K562 (cell line): Measurements from ENCODE around the gene ENO3. TPM values are rescaled to one million over a fixed set of nuclear protein-coding genes. Genes with fewer than 3 reads are reported as not detected.

ENCODE experiments used
- CBX3 ChIP-seq, 2 experiments: IDR thresholded peaks; 1 replicate in 1 of 2; 2 replicates in 1 of 2; pipeline ENCODE4 v1.6.1; 2012; ENCODE audit warnings: inconsistent platforms in 2 of 2, low read length in 2 of 2, borderline replicate concordance in 1 of 2, control low read depth in 1 of 2
- DMBX1 ChIP-seq: fragments of 250-450 bp; sonication (Bioruptor Pico); IDR thresholded peaks from 2 replicates; pipeline ENCODE4 v1.8.0; 2022; ENCODE audit warnings: inconsistent platforms, mild to moderate bottlenecking, moderate library complexity, borderline replicate concordance
- E2F3 ChIP-seq: fragments of 250-450 bp; sonication (Bioruptor Pico); IDR thresholded peaks from 2 replicates; pipeline ENCODE4 v1.4.0; 2020; ENCODE audit warnings: mild to moderate bottlenecking
- GABPB1 ChIP-seq: sonication (generic); formaldehyde crosslinking; IDR thresholded peaks from 2 replicates; pipeline ENCODE4 v1.8.0; 2022; ENCODE audit warnings: mild to moderate bottlenecking, missing genetic modification reagents
- MTA2 ChIP-seq: fragments of 450-650 bp; IDR thresholded peaks from 2 replicates; pipeline ENCODE4 v1.6.1; 2016; ENCODE audit warnings: low read depth
- MTF1 ChIP-seq: fragments of 250-450 bp; sonication (Bioruptor Pico); IDR thresholded peaks from 2 replicates; pipeline ENCODE4 v1.9.0; 2021; ENCODE audit warnings: moderate library complexity, mild to moderate bottlenecking, inconsistent platforms, borderline replicate concordance
- NR2C2 ChIP-seq, 2 experiments: fragments of 200-800 bp in 1 of 2; sonication (Bioruptor generic) in 1 of 2; sonication (generic) in 1 of 2; formaldehyde crosslinking in 1 of 2; IDR thresholded peaks; 2 replicates each; pipeline versions ENCODE4 v1.6.1 to v1.8.0; 2016 to 2022; ENCODE audit warnings: mild to moderate bottlenecking in 1 of 2, missing compliant biosample characterization in 1 of 2, missing genetic modification characterization in 1 of 2, missing genetic modification reagents in 1 of 2
- NR4A1 ChIP-seq, 2 experiments: fragments of 250-450 bp in 1 of 2; fragments of 450-650 bp in 1 of 2; sonication (Bioruptor Pico) in 1 of 2; IDR thresholded peaks; 2 replicates each; pipeline versions ENCODE4 v1.4.0 to v1.6.1; 2016 to 2020; ENCODE audit warnings: mild to moderate bottlenecking in 2 of 2, missing compliant biosample characterization in 1 of 2, missing genetic modification characterization in 1 of 2, moderate library complexity in 1 of 2
- OTX1 ChIP-seq: fragments of 450-650 bp; formaldehyde crosslinking; IDR thresholded peaks from 2 replicates; pipeline ENCODE4 v1.4.0; 2022; ENCODE audit warnings: mild to moderate bottlenecking
- POLR2AphosphoS2 ChIP-seq: IDR thresholded peaks from 2 replicates; pipeline ENCODE4 v1.6.1; 2012; ENCODE audit warnings: low read length, improper control_type of control experiment
- SRF ChIP-seq, 2 experiments: fragments of 250-450, 450-650 bp in 1 of 2; sonication (Bioruptor Pico) in 1 of 2; sonication (generic) in 1 of 2; formaldehyde crosslinking; IDR thresholded peaks; 2 replicates each; pipeline versions ENCODE4 v1.5.0 to v1.5.1; 2020 to 2022; ENCODE audit warnings: mild to moderate bottlenecking in 1 of 2, missing genetic modification reagents in 1 of 2
- TCFL5 ChIP-seq: fragments of 250-450 bp; sonication (Bioruptor Pico); conservative IDR thresholded peaks from 2 replicates; pipeline ENCODE4 v1.6.1; 2021; ENCODE audit warnings: mild to moderate bottlenecking, moderate library complexity, matching md5 sums
- VEZF1 ChIP-seq: fragments of 200-800 bp; sonication (Bioruptor generic); IDR thresholded peaks from 2 replicates; pipeline ENCODE4 v1.6.1; 2017; ENCODE audit warnings: missing genetic modification characterization, missing compliant biosample characterization
- XRCC4 ChIP-seq: IDR thresholded peaks from one replicate; pipeline ENCODE4 v1.6.1; 2011; ENCODE audit not compliant: insufficient read depth, insufficient read length; ENCODE audit errors: extremely low read depth
- XRCC5 ChIP-seq: fragments of 200-400 bp; formaldehyde crosslinking; IDR thresholded peaks from 2 replicates; pipeline ENCODE4 v1.6.1; 2017; ENCODE audit warnings: low read depth, mild to moderate bottlenecking, low read length
- ZBTB17 ChIP-seq: fragments of 450-650 bp; formaldehyde crosslinking; IDR thresholded peaks from 2 replicates; pipeline ENCODE4 v1.4.0; 2020; ENCODE audit warnings: mild to moderate bottlenecking
- ZNF124 ChIP-seq: sonication (generic); formaldehyde crosslinking; IDR thresholded peaks from 2 replicates; pipeline ENCODE4 v1.8.1; 2022; ENCODE audit warnings: missing genetic modification reagents
- polyA plus RNA-seq, 8 experiments: library from polyadenylated mRNA; depleted of rRNA in 4 of 8; stranded (reverse) in 5 of 8; unstranded in 3 of 8; fragments of >200 nt; fragmentation: Nextera tagmentation in 2 of 8; fragmentation: Illumina TruSeq in 1 of 8; extraction: Ambion mirVana in 2 of 8; extraction: Trizol in 1 of 8; gene quantifications; 2 replicates each; pipeline versions ENCODE4 v1.2.1 to v1.2.3, GENCODE V29; 2011 to 2014; ENCODE audit warnings: inconsistent platforms in 1 of 8, missing spikeins in 1 of 8
- total RNA-seq, 7 experiments: library from RNA; depleted of rRNA in 6 of 7; stranded (reverse); fragments of >200 nt in 6 of 7; fragmentation: Illumina TruSeq in 2 of 7; extraction: Trizol in 2 of 7; gene quantifications; 2 replicates each; pipeline versions ENCODE4 v1.2.1 to v1.2.3, GENCODE V29; 2011 to 2021; ENCODE audit warnings: low replicate concordance in 1 of 7
- TF ChIP-seq, protein P1 (sequence below): sonication (generic); formaldehyde crosslinking; IDR thresholded peaks from 2 replicates; pipeline ENCODE4 v1.8.0; 2023; ENCODE audit warnings: mild to moderate bottlenecking, missing genetic modification reagents
- TF ChIP-seq, protein P2 (sequence below): fragments of 450-650 bp; formaldehyde crosslinking; IDR thresholded peaks from 2 replicates; pipeline ENCODE4 v1.4.0; 2022; ENCODE audit warnings: missing genetic modification characterization

ENO3 gene
- total and polyA plus RNA-seq, 9 of the 15 experiments (the other 6 are each of a cell fraction or from before 2014, with no cell fraction given) = 5.7 to 17.2 (median 9.9) TPM

DNA sequence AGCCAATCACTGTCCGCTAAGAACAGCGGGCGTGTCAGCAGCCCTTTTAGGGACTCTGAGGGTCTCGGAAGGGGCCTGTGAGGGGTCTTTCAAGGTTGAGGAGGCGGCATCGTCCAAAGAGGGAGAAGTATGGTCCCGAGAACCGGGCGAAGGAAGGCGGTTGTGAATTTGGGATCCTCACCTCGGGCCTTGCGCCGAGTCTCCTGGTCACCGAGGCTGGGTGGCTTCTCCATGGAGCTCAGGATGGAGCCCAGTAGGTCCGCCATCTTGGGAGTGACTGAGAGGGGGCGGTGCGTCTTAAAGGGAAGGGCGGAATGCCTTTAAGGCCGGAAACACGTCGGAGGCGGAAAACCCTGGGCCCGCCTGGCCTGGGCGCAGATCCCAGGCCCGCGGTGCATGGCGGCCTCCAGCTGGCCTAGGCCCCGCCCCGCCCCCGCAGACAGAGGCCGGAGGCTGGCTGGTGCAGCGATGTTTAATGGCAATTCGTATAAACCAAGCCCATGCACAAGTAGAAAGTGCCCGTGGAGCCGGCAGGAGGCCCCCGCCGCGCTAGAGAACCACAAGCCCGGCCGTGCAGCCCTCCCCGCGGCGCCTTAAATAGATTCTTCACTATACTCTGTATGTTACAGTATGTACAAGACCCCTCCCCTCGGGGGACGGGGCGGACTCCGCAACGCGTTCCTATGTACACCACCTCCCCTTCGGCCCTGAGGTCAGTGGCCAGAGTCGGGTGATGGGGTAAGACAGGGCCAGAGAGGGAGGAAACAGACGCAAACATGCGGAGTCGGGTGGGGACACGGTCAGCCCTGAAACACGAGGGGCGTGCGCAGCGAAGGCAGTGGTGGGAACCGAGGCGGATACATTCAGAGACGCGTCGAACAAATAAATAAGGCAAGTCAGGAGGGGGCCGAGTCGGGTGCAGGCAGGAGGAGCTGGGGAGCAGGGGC, 16.9 kb downstream of the ENO3 start, which contains the start of gene SPAG7 (continued):
- TF ChIP-seq, protein P1, sequence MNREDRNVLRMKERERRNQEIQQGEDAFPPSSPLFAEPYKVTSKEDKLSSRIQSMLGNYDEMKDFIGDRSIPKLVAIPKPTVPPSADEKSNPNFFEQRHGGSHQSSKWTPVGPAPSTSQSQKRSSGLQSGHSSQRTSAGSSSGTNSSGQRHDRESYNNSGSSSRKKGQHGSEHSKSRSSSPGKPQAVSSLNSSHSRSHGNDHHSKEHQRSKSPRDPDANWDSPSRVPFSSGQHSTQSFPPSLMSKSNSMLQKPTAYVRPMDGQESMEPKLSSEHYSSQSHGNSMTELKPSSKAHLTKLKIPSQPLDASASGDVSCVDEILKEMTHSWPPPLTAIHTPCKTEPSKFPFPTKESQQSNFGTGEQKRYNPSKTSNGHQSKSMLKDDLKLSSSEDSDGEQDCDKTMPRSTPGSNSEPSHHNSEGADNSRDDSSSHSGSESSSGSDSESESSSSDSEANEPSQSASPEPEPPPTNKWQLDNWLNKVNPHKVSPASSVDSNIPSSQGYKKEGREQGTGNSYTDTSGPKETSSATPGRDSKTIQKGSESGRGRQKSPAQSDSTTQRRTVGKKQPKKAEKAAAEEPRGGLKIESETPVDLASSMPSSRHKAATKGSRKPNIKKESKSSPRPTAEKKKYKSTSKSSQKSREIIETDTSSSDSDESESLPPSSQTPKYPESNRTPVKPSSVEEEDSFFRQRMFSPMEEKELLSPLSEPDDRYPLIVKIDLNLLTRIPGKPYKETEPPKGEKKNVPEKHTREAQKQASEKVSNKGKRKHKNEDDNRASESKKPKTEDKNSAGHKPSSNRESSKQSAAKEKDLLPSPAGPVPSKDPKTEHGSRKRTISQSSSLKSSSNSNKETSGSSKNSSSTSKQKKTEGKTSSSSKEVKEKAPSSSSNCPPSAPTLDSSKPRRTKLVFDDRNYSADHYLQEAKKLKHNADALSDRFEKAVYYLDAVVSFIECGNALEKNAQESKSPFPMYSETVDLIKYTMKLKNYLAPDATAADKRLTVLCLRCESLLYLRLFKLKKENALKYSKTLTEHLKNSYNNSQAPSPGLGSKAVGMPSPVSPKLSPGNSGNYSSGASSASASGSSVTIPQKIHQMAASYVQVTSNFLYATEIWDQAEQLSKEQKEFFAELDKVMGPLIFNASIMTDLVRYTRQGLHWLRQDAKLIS (CRISPR knock-in tag) = peak; percentile 66; the same call in 1 of the 2 replicates
- TF ChIP-seq SRF (CRISPR knock-in tag; IDR thresholded peaks at IDR 0.05) (peak in 1 of 2 experiments; percentile 63; a peak in 1 of 4 replicates), POLR2AphosphoS2 (peak; percentile 95), OTX1 (CRISPR knock-in tag) (0 out of 2 replicates have a peak, but pooled peaks have one; percentile 54), ZBTB17 (no peak), NR4A1 (CRISPR knock-in tag; IDR thresholded peaks at IDR 0.05) (no peak), NR4A1 (tag; IDR thresholded peaks at IDR 0.05) (no peak), ZNF124 (CRISPR knock-in tag) (no peak), XRCC5 (peak; percentile 42; the same call in 1 of the 2 replicates), TCFL5 (CRISPR knock-in tag) (no peak), MTA2 (no peak), DMBX1 (CRISPR knock-in tag) (no peak), CBX3 (IDR thresholded peaks at IDR 0.05; ENCODE audit: borderline replicate concordance in 1 of 2, low read length in 2 of 2) (0 out of 3 replicates have a peak, but pooled peaks of 1 of the 2 experiments have one; percentile 17), GABPB1 (CRISPR knock-in tag) (peak; percentile 5; the same call in 1 of the 2 replicates), E2F3 (CRISPR knock-in tag) (no peak), VEZF1 (CRISPR knock-in tag) (peak; percentile 68), XRCC4 (no peak), NR2C2 (CRISPR knock-in tag; IDR thresholded peaks at IDR 0.05) (peak; percentile 7; the same call in 1 of the 2 replicates), NR2C2 (tag; IDR thresholded peaks at IDR 0.05) (peak; percentile 74), MTF1 (no peak)
- TF ChIP-seq, protein P2, sequence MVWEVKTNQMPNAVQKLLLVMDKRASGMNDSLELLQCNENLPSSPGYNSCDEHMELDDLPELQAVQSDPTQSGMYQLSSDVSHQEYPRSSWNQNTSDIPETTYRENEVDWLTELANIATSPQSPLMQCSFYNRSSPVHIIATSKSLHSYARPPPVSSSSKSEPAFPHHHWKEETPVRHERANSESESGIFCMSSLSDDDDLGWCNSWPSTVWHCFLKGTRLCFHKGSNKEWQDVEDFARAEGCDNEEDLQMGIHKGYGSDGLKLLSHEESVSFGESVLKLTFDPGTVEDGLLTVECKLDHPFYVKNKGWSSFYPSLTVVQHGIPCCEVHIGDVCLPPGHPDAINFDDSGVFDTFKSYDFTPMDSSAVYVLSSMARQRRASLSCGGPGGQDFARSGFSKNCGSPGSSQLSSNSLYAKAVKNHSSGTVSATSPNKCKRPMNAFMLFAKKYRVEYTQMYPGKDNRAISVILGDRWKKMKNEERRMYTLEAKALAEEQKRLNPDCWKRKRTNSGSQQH (CRISPR knock-in tag) = no peak
